GM10847 (cell line): ENCODE results near the gene TXNDC11.

ENCODE experiments used
- POLR2A ChIP-seq: IDR thresholded peaks from 2 replicates; pipeline ENCODE4 v1.6.1; 2011; ENCODE audit not compliant: insufficient read length; ENCODE audit errors: extremely low read depth

The TXNDC11 gene

DNA sequence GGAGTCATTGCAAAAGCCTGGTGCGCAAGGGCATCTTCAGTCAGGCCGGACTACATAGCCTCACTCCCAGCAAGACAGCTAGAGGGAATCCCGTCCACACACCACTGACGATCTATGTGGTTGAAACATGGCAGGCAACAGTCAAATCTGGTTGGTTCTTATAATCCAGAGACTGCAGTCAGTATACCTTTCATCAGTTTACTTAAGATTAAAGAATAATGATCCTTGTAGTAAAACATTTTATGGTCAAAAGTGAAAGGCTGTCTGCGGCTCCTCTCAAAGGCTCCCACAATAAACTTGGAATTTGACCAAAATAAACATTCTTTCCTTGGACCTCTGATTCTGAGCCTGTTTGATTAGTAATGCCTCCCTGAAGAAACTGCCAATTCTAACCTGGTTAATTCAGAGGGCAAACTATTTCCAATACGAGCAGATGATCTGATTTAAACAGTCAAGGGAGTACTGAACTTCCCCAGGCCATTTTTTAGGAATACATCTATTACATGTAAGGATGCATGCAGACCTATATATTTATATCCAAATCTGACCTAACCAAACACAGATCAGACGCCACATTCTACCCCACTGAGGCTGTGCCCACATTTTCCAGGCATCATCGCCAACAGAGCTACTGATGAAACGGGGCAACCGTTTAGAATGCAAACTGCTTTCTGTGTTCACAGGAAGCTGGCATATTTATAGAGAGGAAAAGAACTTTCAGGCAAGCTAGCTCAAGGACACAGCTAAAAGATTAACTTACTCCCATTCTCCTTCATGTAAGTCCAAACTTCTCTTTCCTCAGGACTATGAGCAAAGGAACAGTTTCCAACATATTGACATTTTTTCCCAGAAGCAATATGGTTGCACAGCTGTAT, 15.3 kb upstream of the TXNDC11 start:
- TF ChIP-seq POLR2A = no peak

GRCh38 chr16:11756248-11756647, 13.6 kb upstream of the TXNDC11 start:
- no peak for TF ChIP-seq POLR2A

DNA sequence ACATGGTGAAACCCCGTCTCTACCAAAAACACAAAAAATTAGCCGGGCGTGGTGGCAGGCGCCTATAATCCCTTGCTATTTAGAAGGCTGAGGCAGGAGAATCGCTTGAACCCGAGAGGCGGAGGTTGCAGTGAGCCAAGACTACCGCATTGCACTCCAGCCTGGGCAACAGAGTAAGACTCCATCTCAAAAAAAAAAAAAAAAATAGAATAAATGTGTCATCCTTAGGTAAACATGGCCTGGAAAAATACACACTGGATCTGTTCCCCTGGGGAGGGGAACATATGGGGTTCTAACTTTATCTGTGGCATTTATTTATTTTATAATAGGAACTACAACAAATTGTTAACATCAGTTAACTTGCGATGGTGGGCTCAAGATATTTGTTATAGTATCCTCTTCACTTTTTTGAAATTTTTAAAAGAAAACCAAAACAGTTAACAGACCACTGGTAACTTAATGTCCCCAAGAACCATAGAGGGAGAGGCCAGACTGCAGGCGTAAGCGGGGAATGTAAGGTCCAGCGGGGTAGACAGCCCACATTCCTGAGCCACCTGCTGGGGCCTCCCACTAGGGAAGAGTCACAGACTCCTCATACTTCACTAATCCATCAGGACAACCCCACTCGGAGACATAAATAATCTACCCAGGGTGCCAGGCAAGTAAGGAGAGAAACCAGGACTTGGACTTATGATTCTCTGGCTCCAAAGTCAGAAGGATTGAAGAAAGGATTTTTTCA, 12.5 kb upstream of the TXNDC11 start:
- no peak for TF ChIP-seq POLR2A

GRCh38 chr16:11752856-11753255, 10.2 kb upstream of the TXNDC11 start:
- no peak for TF ChIP-seq POLR2A

DNA sequence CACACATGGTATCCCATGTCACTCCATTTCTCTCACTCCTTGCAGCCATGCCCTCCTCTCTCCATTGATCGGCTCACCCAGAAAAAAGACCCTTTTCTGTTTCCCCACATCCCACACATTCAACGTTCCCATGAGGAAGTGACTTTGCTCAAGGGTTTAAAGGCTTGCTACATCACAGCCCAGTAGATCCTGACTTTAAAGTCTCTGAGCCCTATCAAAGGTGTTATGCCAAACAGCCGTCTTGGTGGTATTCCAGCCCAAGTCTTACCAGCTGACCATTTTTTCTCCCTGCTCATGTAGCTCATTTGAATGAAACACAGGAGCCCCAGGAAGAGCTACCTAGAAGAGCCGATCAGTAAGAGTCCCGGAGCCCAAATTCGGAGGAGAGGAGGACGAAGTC, 7.4 kb upstream of the TXNDC11 start:
- TF ChIP-seq POLR2A = no peak

- no peak for TF ChIP-seq POLR2A
Observed at GRCh38 chr16:11748404-11749254, 6.0 kb upstream of the TXNDC11 start.

- no peak for TF ChIP-seq POLR2A
Observed at GRCh38 chr16:11747949-11748403, 5.3 kb upstream of the TXNDC11 start.

GRCh38 chr16:11744075-11744470, 1.4 kb upstream of the TXNDC11 start:
- no peak for TF ChIP-seq POLR2A

GRCh38 chr16:11743308-11744074, 834 bp upstream of the TXNDC11 start:
- TF ChIP-seq POLR2A = no peak

DNA sequence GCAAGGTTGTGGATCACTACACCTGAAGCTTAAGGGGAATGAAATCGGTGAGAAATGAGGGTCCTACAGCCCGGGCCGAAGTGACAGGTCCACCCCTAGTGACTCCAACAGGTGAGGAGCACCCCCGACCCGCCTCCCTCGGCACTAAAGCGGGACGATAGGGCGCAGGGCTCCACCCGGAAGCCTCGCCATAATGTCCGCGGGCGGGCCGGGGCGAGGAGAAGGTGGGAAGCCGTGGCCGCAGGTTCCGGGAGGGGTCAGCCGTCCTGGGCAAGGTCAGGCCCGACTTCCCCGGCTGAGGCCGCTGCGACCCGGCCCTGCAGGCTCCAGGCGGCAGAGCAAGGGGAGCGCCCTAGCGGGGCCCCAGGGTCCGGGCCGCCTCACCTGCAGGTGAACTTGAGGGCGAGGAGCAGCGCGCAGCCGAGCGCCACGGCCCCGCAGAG, 543 bp downstream of the TXNDC11 start:
- no peak for TF ChIP-seq POLR2A

- no peak for TF ChIP-seq POLR2A
Observed at GRCh38 chr16:11740567-11740966, 2.1 kb downstream of the TXNDC11 start.

GRCh38 chr16:11738742-11739544, 3.7 kb downstream of the TXNDC11 start:
- no peak for TF ChIP-seq POLR2A

DNA sequence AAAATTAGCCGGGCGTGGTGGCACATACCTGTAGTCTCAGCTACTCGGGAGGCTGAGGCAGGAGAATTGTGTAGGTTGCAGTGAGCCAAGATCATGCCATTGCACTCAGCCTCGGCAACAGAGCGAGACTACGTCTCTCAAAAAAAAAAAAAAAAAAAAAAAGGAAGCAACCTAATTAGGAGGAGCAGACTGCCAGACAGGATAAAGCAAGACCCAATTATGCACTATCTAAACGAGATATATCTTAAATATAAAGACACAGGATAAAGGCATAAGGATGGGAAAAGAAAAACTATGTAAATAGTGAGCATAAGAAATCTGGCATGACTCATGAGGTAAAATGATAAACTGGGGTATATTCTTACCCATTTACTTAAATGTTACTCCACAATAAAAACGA, 4.9 kb downstream of the TXNDC11 start:
- no peak for TF ChIP-seq POLR2A

GRCh38 chr16:11736903-11737302, 5.8 kb downstream of the TXNDC11 start:
- TF ChIP-seq POLR2A = no peak
